ENCODE measurements around the gene ST3GAL4.
A peak's percentile ranks its signal among the peaks of the same experiment; 100 is the strongest.

ST3GAL4 gene

DNA sequence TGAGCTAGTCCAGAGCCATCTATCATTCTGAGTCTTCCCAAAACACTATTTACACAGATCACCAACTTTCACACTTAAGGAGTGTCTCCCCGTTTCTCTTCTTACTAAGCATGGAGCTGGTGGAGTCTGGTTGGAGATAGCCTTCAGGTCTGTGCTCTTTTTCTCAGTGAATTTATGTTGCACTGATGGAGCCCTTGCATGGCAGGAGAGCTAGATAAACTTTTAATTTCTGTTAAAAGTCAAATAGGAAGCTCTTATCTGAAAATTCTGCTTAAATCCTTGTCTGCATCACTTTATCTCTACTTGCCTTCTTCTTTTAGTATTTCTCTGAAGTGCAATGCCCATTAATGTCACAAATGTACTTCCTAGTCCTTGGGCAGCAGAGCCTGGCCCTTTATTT, 63.4 kb downstream of the ST3GAL4 start:
- DNase-seq (ENCODE audit: insufficient read length, low spot score) (no peak), FAIRE-seq (no peak)

- FAIRE-seq (no peak), DNase-seq (ENCODE audit: insufficient read length, low spot score) (no peak)
Observed at GRCh38 chr11:126419801-126420697, 64.6 kb downstream of the ST3GAL4 start.

- no peak for FAIRE-seq
- DNase-seq (ENCODE audit: insufficient read length, low spot score) = no peak
Observed at GRCh38 chr11:126420698-126421256, 65.3 kb downstream of the ST3GAL4 start.

GRCh38 chr11:126421271-126421671, 65.8 kb downstream of the ST3GAL4 start:
- DNase-seq (ENCODE audit: insufficient read length, low spot score) (no peak), FAIRE-seq (no peak)

- DNase-seq (ENCODE audit: insufficient read length, low spot score) (no peak), FAIRE-seq (no peak)
Observed at GRCh38 chr11:126422446-126422845, 67.0 kb downstream of the ST3GAL4 start.

DNA sequence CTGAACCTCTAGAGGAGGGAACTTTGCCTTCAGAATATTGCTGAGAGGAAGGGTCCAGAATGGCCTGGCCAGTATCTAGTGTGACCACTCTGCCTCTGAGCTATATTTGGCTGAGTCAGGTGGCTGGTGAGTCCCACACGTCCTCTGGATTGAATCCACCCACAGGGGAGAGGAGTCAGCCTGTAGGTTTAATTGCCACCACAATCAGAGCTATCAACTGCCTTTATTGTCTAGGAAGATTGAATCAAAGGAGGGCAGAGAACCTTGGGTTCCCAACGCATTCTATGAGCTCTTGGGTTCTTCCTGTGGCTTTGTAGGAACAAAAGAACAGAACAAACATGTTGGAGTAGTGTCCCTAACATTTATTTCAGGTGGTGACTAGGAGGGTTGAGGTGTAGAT, 67.7 kb downstream of the ST3GAL4 start:
- DNase-seq (ENCODE audit: insufficient read length, low spot score) = no peak
- no peak for FAIRE-seq

- no peak for DNase-seq (ENCODE audit: insufficient read length, low spot score)
- no peak for FAIRE-seq
Observed at GRCh38 chr11:126423743-126424142, 68.3 kb downstream of the ST3GAL4 start.

- FAIRE-seq = no peak
Observed at GRCh38 chr11:126424471-126425039, 69.1 kb downstream of the ST3GAL4 start.

GRCh38 chr11:126426106-126426505, 70.6 kb downstream of the ST3GAL4 start:
- DNase-seq (ENCODE audit: insufficient read length, low spot score) (no peak), FAIRE-seq (no peak)

More at GRCh38 chr11:126424471-126425039, 69.1 kb downstream of the ST3GAL4 start:
- no peak for DNase-seq (ENCODE audit: insufficient read length, low spot score)

DNA sequence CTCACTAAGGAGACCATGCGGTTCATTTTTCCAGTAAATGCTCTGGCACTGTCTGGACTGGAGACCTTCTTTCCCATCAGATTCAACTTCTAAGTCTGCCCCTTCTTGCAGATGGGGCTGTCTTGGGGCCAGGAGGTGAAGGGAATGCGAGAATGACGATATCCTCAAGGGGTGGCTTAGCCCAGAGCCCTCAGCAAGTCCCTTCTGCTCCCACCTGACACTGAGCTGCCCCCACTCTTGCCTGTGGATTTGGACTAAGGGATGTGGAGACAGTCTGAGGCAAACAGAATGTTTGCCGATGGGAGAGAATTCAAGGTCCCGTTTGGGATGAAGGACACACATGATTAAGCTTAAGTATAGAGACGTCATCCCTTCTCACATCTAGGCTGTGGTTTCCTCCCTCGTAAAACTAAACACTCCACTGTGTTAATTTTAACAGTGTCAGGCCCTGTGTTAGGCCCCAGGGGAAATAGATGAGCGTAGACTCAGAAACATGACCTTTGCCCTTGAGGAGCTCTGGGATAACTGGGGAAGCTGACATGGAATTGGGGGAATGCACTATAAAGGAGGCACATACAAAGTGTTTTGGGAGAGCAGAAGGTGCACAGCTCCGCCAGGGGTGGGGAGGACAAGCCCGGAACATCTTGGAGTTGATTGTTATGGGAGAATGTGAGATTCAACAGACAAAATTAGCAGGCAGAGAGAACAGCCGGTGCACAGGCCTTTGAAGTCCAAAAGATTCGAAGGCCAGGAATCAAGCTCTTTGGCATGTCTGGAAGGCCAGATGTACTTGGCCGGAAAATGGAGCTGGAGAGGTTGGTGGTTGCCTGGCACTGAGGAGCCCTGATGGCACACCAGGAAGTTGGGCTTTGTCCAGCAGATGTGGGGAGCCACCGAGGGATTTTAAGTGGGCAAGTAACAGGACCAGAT, 71.6 kb downstream of the ST3GAL4 start:
- DNase-seq (ENCODE audit: insufficient read length, low spot score) (no peak), FAIRE-seq (no peak)

- no peak for DNase-seq (ENCODE audit: insufficient read length, low spot score)
- FAIRE-seq = no peak
Observed at GRCh38 chr11:126430581-126431335, 75.3 kb downstream of the ST3GAL4 start.

DNA sequence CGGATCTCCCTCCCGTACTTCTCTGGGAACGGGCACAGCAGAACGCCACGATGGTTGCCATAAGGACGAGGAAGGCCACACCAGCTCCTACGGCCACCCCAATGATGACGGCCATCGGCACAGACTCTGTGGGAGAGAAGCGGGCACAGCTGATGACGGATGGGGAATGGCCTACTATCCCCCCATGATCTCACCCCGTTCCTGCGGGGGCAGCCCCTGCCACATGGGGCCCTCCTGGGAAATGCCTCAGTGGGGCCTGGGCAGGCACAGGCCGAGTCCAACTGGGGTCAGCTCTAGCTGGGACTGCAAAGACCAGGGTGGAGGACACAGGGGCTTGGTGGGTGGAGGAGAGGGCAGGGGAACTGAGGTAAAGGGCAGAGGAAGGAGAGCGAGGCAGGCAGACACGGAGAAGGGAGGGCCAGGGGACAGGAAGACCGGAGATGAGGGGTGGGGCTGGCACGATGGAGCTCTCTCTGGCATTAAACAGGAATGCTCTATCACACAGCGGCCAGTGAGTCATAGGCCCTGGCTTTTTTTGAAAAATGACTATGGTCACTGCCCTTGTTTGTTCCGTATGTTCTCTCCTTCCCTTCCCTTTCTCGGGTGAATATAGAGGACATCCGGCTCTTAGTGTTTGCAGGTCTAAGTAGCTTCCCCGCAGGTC, 76.0 kb downstream of the ST3GAL4 start:
- FAIRE-seq (no peak), DNase-seq (ENCODE audit: insufficient read length, low spot score) (peak; percentile 70)

GRCh38 chr11:126432065-126432461, 76.6 kb downstream of the ST3GAL4 start:
- DNase-seq (ENCODE audit: insufficient read length, low spot score) = no peak
- FAIRE-seq = no peak

- no peak for DNase-seq (ENCODE audit: insufficient read length, low spot score)
- no peak for FAIRE-seq
Observed at GRCh38 chr11:126432525-126432924, 77.0 kb downstream of the ST3GAL4 start.

DNA sequence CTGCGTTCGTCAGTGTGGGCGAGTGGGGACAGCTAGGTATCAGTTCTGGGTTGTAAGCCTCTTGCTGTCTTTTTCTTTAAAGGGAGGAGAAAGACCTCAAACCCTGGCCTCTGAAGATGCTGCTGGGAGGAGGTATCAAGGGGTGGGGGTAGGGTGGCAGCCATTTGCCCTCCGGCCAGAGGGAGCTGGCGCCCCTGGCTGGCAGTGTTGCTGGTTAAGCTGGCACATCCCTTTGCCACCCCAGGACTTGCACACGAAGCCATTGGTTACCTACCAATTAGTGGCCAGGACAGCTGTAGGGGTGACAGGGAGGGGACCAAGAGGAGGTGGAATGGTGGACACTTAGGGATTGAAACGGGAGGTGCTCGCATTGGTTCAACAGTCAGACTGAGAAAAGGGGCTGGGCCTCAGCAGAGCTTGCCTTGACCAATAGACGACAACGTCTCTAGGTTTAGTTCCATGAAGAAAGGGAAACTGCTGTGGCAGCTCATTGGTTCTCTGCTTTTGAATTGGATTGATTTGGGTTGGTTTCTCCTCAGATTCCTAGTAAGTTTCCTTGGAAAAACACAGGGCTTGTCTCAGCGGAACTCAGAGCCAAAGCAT, 77.9 kb downstream of the ST3GAL4 start:
- FAIRE-seq (no peak), DNase-seq (ENCODE audit: insufficient read length, low spot score) (no peak)

DNA sequence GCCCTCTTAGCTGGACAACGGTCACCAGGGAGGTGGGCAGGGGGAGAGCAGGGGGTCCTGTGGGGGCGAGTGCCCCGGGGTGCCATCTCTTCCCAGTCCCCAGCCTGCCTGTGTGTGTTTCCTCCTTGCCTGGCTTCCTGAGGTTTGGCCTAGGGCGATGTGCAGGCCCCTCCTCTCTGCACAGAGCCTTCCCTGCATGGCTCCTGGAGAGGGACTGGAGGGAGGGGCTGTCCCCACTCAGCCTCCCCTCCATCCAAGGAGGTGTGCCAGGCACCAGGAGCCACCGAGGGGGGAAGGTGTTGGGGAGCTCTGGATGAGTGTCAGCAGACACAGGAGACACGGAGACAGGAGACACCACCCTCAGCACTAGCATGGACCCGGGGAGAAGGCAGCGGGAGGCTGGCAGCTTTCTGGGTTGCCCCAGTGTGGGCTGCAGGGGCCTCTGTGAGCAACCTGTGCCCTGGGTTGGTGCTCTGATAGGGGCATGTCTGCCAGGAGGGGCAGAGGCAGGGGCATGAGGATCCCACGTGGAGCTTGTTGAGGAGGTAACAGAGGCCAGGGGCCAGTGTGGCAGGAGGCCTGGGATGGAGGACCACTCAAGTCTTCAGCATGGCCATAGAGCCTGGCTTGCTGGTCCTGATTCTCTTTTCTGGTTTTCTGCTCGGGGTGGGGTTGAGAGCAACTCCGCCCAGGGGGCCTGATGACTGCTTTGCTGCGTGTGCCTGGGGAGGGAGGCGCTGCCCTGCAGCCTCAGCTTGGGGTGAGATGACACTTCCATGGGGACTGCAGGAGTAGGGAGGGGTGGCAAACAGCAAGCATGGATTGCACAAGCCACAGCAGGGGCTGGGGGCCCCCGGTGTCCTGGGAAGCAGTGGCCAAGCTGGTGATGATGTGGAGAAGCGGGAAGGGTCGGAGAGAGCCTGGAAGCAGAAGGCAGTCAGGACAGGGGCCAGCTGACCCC, 78.8 kb downstream of the ST3GAL4 start:
- FAIRE-seq = no peak
- no peak for DNase-seq (ENCODE audit: insufficient read length, low spot score)

GRCh38 chr11:126434950-126435335, 79.5 kb downstream of the ST3GAL4 start:
- FAIRE-seq (no peak), DNase-seq (ENCODE audit: insufficient read length, low spot score) (no peak)

DNA sequence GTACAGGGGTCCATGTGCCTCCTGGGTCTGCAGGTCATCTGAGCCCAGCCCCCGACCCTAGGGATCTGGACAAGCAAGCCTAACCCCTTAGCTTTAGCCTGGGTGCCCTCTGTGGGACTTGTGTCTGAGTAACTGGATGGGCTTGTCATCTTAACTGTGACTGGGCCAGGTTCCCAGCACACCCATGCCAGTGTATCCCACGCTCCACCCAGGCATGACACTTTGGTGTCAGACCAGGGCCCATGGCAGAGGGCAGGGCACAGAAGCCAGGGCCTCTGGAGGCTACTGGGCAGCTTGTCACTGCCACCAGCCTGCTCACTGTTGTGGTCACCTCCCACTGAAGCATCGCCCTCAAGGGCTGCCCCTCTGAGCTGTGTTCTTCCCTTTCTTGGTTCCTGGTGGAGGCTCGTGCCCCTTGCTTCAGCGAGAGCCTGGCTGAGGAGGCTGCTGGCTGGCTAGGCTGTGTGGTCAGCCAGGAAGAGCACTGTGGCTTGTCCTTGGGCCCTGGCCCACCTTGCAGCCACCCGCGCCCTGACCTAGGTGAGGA, 80.8 kb downstream of the ST3GAL4 start:
- FAIRE-seq = no peak
- DNase-seq (ENCODE audit: insufficient read length, low spot score) = no peak

Measured in HTR-8/SVneo (cell line).